Liver (tissue), 9 donors: ENCODE data around the gene ZC3H12D. TPM values are rescaled to one million over a fixed set of nuclear protein-coding genes. Genes with fewer than 3 reads are reported as not detected.
A peak's percentile ranks its signal among the peaks of the same experiment; 100 is the strongest.

Source experiments
- DNase-seq: peaks from one replicate; pipeline ENCODE4 v3.0.0-alpha.2; 2017; ENCODE audit warnings: low spot score
- H3K27ac ChIP-seq, 2 donors: one replicate each; pipeline ENCODE4 v1.7.0; 2013; ENCODE audit warnings: inconsistent platforms in 2 of 2, low read length in 2 of 2, control low read depth in 1 of 2, low read depth in 1 of 2, mild to moderate bottlenecking in 1 of 2
- H3K27me3 ChIP-seq, 4 donors: one replicate each; pipeline versions ENCODE4 v1.6.1 to v1.7.0; 2013; ENCODE audit warnings: low read length in 3 of 4, inconsistent platforms in 1 of 4, mild to moderate bottlenecking in 1 of 4, moderate library complexity in 1 of 4; ENCODE audit not compliant: control insufficient read depth in 4 of 4, insufficient read depth in 4 of 4
- H3K36me3 ChIP-seq, 4 donors: one replicate each; pipeline versions ENCODE4 v1.6.1 to v1.7.0; 2013; ENCODE audit warnings: low read length in 3 of 4, mild to moderate bottlenecking in 3 of 4, low read depth in 1 of 4, moderate library complexity in 1 of 4; ENCODE audit not compliant: control insufficient read depth in 4 of 4, insufficient read depth in 3 of 4
- H3K4me1 ChIP-seq, 4 donors: one replicate each; pipeline versions ENCODE4 v1.6.1 to v1.7.0; 2013; ENCODE audit warnings: low read length in 3 of 4, mild to moderate bottlenecking in 3 of 4, moderate library complexity in 1 of 4; ENCODE audit not compliant: control insufficient read depth in 4 of 4, insufficient read depth in 4 of 4
- H3K4me3 ChIP-seq, 3 donors: one replicate each; pipeline versions ENCODE4 v1.6.1 to v1.7.0; 2013; ENCODE audit warnings: low read length in 3 of 3, control low read depth in 1 of 3, low read depth in 1 of 3, mild to moderate bottlenecking in 1 of 3
- H3K9ac ChIP-seq, 2 donors: one replicate each; pipeline ENCODE4 v1.7.0; 2013; ENCODE audit warnings: low read length in 2 of 2, mild to moderate bottlenecking in 2 of 2, moderate library complexity in 2 of 2, control low read depth in 1 of 2, low read depth in 1 of 2
- H3K9me3 ChIP-seq, 4 donors: one replicate each; pipeline versions ENCODE4 v1.6.1 to v1.7.0; 2013; ENCODE audit warnings: low read length in 3 of 4; ENCODE audit not compliant: control insufficient read depth in 4 of 4
- CTCF ChIP-seq: fragments of 150-350 bp; IDR thresholded peaks from 2 replicates; pipeline ENCODE4 v1.5.1; 2017; ENCODE audit warnings: improper control_type of control experiment, low read depth, low read length; ENCODE audit not compliant: missing input control
- EGR1 ChIP-seq, 2 donors: IDR thresholded peaks; 2 replicates each; pipeline ENCODE4 v1.6.1; 2016 to 2018; ENCODE audit warnings: antibody characterized with exemption in 2 of 2, low read depth in 2 of 2
- FOXA1 ChIP-seq: IDR thresholded peaks from 2 replicates; pipeline ENCODE4 v1.6.1; 2016; ENCODE audit warnings: antibody characterized with exemption
- FOXA2 ChIP-seq: IDR thresholded peaks from 2 replicates; pipeline ENCODE4 v1.6.1; 2016; ENCODE audit warnings: antibody characterized with exemption
- GABPA ChIP-seq, 2 donors: IDR thresholded peaks in 1 of 2; conservative IDR thresholded peaks in 1 of 2; 2 replicates each; pipeline ENCODE4 v1.6.1; 2016; ENCODE audit warnings: antibody characterized with exemption in 2 of 2, mild to moderate bottlenecking in 1 of 2, moderate library complexity in 1 of 2
- HNF4A ChIP-seq, 2 donors: conservative IDR thresholded peaks; 2 replicates each; pipeline ENCODE4 v1.6.1; 2016; ENCODE audit warnings: antibody characterized with exemption in 2 of 2, mild to moderate bottlenecking in 2 of 2
- HNF4G ChIP-seq: IDR thresholded peaks from 2 replicates; pipeline ENCODE4 v1.6.1; 2016; ENCODE audit warnings: antibody characterized with exemption
- JUND ChIP-seq, 2 donors: IDR thresholded peaks; 2 replicates each; pipeline ENCODE4 v1.6.1; 2016; ENCODE audit warnings: antibody characterized with exemption in 2 of 2
- NR2F2 ChIP-seq: IDR thresholded peaks from 2 replicates; pipeline ENCODE4 v1.6.1; 2016; ENCODE audit warnings: antibody characterized with exemption
- RAD21 ChIP-seq, 2 donors: IDR thresholded peaks; 2 replicates each; pipeline ENCODE4 v1.6.1; 2016; ENCODE audit warnings: antibody characterized with exemption in 2 of 2, mild to moderate bottlenecking in 2 of 2
- RXRA ChIP-seq, 2 donors: IDR thresholded peaks; 2 replicates each; pipeline ENCODE4 v1.6.1; 2017 to 2018; ENCODE audit warnings: antibody characterized with exemption in 2 of 2, mild to moderate bottlenecking in 1 of 2
- SP1 ChIP-seq: IDR thresholded peaks from 2 replicates; pipeline ENCODE4 v1.6.1; 2018; ENCODE audit warnings: antibody characterized with exemption, mild to moderate bottlenecking
- TAF1 ChIP-seq: conservative IDR thresholded peaks from 2 replicates; pipeline ENCODE4 v1.6.1; 2016; ENCODE audit warnings: antibody characterized with exemption, mild to moderate bottlenecking
- YY1 ChIP-seq: IDR thresholded peaks from 2 replicates; pipeline ENCODE4 v1.6.1; 2016; ENCODE audit warnings: antibody characterized with exemption, mild to moderate bottlenecking
- WGBS: extraction: QIAGEN DNeasy Blood & Tissue Kit; methylation state at CpG from one replicate; pipeline ENCODE4 v1.1.7; 2013; 5-methylcytosine and 5-hydroxymethylcytosine counted together
- polyA plus RNA-seq, 2 donors: library from polyadenylated mRNA; stranded (reverse) in 1 of 2; unstranded in 1 of 2; fragments of 200-250 nt in 1 of 2; fragments of >200 nt in 1 of 2; fragmentation: Nextera tagmentation in 1 of 2; extraction: Ambion mirVana in 1 of 2; gene quantifications; one replicate each; pipeline versions ENCODE4 v1.2.1 to v1.2.3, GENCODE V29; 2013 to 2015
- total RNA-seq, 2 donors: library from RNA; depleted of rRNA; stranded (reverse); fragments of >200 nt; gene quantifications; one replicate each; pipeline ENCODE4 v1.2.3, GENCODE V29; 2014
- TF ChIP-seq, protein P1 (sequence below): IDR thresholded peaks from 2 replicates; pipeline ENCODE4 v1.6.1; 2016; ENCODE audit warnings: antibody characterized with exemption
- TF ChIP-seq, protein P2 (sequence below): IDR thresholded peaks from 2 replicates; pipeline ENCODE4 v1.6.1; 2016; ENCODE audit warnings: antibody characterized with exemption, mild to moderate bottlenecking
- TF ChIP-seq, protein P3 (sequence below): IDR thresholded peaks from 2 replicates; pipeline ENCODE4 v1.6.1; 2016; ENCODE audit warnings: antibody characterized with exemption
- TF ChIP-seq, protein P4 (sequence below): IDR thresholded peaks from 2 replicates; pipeline ENCODE4 v1.6.1; 2016; ENCODE audit warnings: antibody characterized with exemption
- donor health status: healthy.
- donor health status: healthy.
- donor health status: healthy.
- donor health status: healthy.
- donor health status: healthy.

The ZC3H12D gene
- total and polyA plus RNA-seq, 4 donors = 0.07 to 1.4 (median 0.84) TPM

GRCh38 chr6:149454346-149454848, 30.4 kb downstream of the ZC3H12D start:
- 10% methylated on average over 15 of the region's 15 CpGs for whole genome bisulfite sequencing
- no peak for TF ChIP-seq FOXA1
- peak; percentile 82 to 94 for TF ChIP-seq HNF4A (conservative IDR thresholded peaks at IDR 0.05)
- TF ChIP-seq, protein P1, sequence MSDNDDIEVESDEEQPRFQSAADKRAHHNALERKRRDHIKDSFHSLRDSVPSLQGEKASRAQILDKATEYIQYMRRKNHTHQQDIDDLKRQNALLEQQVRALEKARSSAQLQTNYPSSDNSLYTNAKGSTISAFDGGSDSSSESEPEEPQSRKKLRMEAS = peak; percentile 72
- TF ChIP-seq RAD21 (IDR thresholded peaks at IDR 0.05) = peak; percentile 58 to 66
- TF ChIP-seq, protein P2, sequence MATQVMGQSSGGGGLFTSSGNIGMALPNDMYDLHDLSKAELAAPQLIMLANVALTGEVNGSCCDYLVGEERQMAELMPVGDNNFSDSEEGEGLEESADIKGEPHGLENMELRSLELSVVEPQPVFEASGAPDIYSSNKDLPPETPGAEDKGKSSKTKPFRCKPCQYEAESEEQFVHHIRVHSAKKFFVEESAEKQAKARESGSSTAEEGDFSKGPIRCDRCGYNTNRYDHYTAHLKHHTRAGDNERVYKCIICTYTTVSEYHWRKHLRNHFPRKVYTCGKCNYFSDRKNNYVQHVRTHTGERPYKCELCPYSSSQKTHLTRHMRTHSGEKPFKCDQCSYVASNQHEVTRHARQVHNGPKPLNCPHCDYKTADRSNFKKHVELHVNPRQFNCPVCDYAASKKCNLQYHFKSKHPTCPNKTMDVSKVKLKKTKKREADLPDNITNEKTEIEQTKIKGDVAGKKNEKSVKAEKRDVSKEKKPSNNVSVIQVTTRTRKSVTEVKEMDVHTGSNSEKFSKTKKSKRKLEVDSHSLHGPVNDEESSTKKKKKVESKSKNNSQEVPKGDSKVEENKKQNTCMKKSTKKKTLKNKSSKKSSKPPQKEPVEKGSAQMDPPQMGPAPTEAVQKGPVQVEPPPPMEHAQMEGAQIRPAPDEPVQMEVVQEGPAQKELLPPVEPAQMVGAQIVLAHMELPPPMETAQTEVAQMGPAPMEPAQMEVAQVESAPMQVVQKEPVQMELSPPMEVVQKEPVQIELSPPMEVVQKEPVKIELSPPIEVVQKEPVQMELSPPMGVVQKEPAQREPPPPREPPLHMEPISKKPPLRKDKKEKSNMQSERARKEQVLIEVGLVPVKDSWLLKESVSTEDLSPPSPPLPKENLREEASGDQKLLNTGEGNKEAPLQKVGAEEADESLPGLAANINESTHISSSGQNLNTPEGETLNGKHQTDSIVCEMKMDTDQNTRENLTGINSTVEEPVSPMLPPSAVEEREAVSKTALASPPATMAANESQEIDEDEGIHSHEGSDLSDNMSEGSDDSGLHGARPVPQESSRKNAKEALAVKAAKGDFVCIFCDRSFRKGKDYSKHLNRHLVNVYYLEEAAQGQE = peak; percentile 80
- peak; percentile 90 for TF ChIP-seq SP1
- peak; percentile 52 for TF ChIP-seq FOXA2
- TF ChIP-seq NR2F2 = peak; percentile 99
- TF ChIP-seq TAF1 = no peak
- TF ChIP-seq, protein P3, sequence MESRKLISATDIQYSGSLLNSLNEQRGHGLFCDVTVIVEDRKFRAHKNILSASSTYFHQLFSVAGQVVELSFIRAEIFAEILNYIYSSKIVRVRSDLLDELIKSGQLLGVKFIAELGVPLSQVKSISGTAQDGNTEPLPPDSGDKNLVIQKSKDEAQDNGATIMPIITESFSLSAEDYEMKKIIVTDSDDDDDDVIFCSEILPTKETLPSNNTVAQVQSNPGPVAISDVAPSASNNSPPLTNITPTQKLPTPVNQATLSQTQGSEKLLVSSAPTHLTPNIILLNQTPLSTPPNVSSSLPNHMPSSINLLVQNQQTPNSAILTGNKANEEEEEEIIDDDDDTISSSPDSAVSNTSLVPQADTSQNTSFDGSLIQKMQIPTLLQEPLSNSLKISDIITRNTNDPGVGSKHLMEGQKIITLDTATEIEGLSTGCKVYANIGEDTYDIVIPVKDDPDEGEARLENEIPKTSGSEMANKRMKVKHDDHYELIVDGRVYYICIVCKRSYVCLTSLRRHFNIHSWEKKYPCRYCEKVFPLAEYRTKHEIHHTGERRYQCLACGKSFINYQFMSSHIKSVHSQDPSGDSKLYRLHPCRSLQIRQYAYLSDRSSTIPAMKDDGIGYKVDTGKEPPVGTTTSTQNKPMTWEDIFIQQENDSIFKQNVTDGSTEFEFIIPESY = peak; percentile 91
- TF ChIP-seq GABPA (IDR thresholded peaks at IDR 0.05 in 1 of 2, conservative IDR thresholded peaks at IDR 0.05 in 1 of 2) = no peak
- no peak for TF ChIP-seq CTCF
- TF ChIP-seq, protein P4, sequence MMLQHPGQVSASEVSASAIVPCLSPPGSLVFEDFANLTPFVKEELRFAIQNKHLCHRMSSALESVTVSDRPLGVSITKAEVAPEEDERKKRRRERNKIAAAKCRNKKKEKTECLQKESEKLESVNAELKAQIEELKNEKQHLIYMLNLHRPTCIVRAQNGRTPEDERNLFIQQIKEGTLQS = no peak
- TF ChIP-seq HNF4G = no peak
- TF ChIP-seq YY1 = peak; percentile 85
- peak in 1 of 2 donors; percentile 44 for TF ChIP-seq EGR1 (IDR thresholded peaks at IDR 0.05; ENCODE audit: low read depth in 2 of 2)
- peak; percentile 71 to 78 for TF ChIP-seq RXRA (IDR thresholded peaks at IDR 0.05)
- TF ChIP-seq JUND (IDR thresholded peaks at IDR 0.05) = peak; percentile 29 to 82
- H3K27ac ChIP-seq = peak overlapping the region; percentile 14 to 35

More at GRCh38 chr6:149454346-149454848, 30.4 kb downstream of the ZC3H12D start:
- no peaks in the 10 kb centered on the region for H3K27me3 ChIP-seq
- H3K36me3 ChIP-seq = peaks cover 0 to 1% (median 0%) of the 10 kb centered on the region in 4 donors
- no peak overlapping the region for H3K9ac ChIP-seq
- H3K9me3 ChIP-seq = no peaks in the 10 kb centered on the region
- no peak overlapping the region for H3K4me3 ChIP-seq
- no peak for DNase-seq
- peaks cover 14 to 32% (median 24%) of the 10 kb centered on the region in 4 donors for H3K4me1 ChIP-seq
